GM13976 (cell line): ENCODE data around the gene BAG3.

Source experiments
- DNase-seq: peaks from one replicate; pipeline ENCODE4 v3.0.0; 2012; ENCODE audit warnings: low spot score
- CTCF ChIP-seq: IDR thresholded peaks from 2 replicates; pipeline ENCODE4 v1.5.1; 2012; ENCODE audit warnings: borderline replicate concordance, mild to moderate bottlenecking; ENCODE audit not compliant: insufficient read depth; ENCODE audit errors: extremely low read depth, missing control alignments, control extremely low read depth
- in situ Hi-C: fragments of 300-500 bp; cut with MboI; formaldehyde crosslinking; loops from one replicate; pipeline ENCODE4 v1.12.0; 2022; ENCODE audit warnings: low sequenced_read_pairs, mixed read lengths, inconsistent platforms; ENCODE audit not compliant: unreplicated experiment

Gene BAG3

GRCh38 chr10:119665901-119666708, 14.9 kb downstream of the BAG3 start:
- DNase-seq = no peak
- TF ChIP-seq CTCF = no peak
- in situ Hi-C loops = no loop called here

GRCh38 chr10:119666709-119667004, 15.5 kb downstream of the BAG3 start:
- no peak for TF ChIP-seq CTCF
- DNase-seq = no peak
- in situ Hi-C loops = no loop called here

- TF ChIP-seq CTCF = no peak
These were observed 16.6 kb downstream of the BAG3 start for GRCh38 chr10:119667562-119668328.

GRCh38 chr10:119668461-119668860, 17.3 kb downstream of the BAG3 start:
- TF ChIP-seq CTCF = no peak
- in situ Hi-C loops = no loop called here
- DNase-seq = no peak

More at GRCh38 chr10:119667562-119668328, 16.6 kb downstream of the BAG3 start:
- in situ Hi-C loops = no loop called here
- DNase-seq = no peak

- TF ChIP-seq CTCF = no peak
- DNase-seq = no peak
- in situ Hi-C loops = no loop called here
These were observed 18.2 kb downstream of the BAG3 start for GRCh38 chr10:119669331-119669730.

- DNase-seq = no peak
- no peak for TF ChIP-seq CTCF
- in situ Hi-C loops = no loop called here
These were observed 18.9 kb downstream of the BAG3 start for GRCh38 chr10:119669975-119670640.
